Prostate gland (tissue), 2 donors: ENCODE results near the gene SMG6. TPM values are rescaled to one million over a fixed set of nuclear protein-coding genes. Genes with fewer than 3 reads are reported as not detected.

Experiments
- DNase-seq: peaks from one replicate; pipeline ENCODE4 v3.0.0-alpha.2; 2019; ENCODE audit warnings: low spot score
- H3K27ac ChIP-seq, 2 donors: fragments of 200-600 bp; sonication (generic); 2 replicates each; pipeline ENCODE4 v1.5.1; 2017 to 2019
- H3K27me3 ChIP-seq: fragments of 200-600 bp; sonication (generic); replicated peaks from 2 replicates; pipeline ENCODE4 v1.5.1; 2019; ENCODE audit not compliant: insufficient read depth
- H3K36me3 ChIP-seq, 2 donors: fragments of 200-600 bp; sonication (generic); 1 replicate in 1 of 2; 2 replicates in 1 of 2; pipeline versions ENCODE4 v1.5.1 to v1.8.1; 2017 to 2019
- H3K4me1 ChIP-seq: fragments of 200-600 bp; sonication (generic); replicated peaks from 2 replicates; pipeline ENCODE4 v1.5.1; 2019
- H3K4me3 ChIP-seq, 2 donors: fragments of 200-600 bp; sonication (generic); 2 replicates each; pipeline ENCODE4 v1.5.1; 2017 to 2019
- H3K9me3 ChIP-seq: fragments of 200-600 bp; sonication (generic); 2 replicates; pipeline ENCODE4 v1.5.1; 2017
- CTCF ChIP-seq, 4 experiments: fragments of 200-600 bp in 2 of 4; fragments of 450-650 bp in 2 of 4; sonication (generic) in 2 of 4; IDR thresholded peaks; 1 replicate in 3 of 4; 2 replicates in 1 of 4; pipeline ENCODE4 v1.5.1; 2016 to 2019; ENCODE audit warnings: antibody characterized with exemption in 4 of 4, mild to moderate bottlenecking in 2 of 4, moderate library complexity in 2 of 4
- POLR2A ChIP-seq: fragments of 450-650 bp; IDR thresholded peaks from one replicate; pipeline ENCODE4 v1.6.1; 2016; ENCODE audit warnings: antibody characterized with exemption, mild to moderate bottlenecking
- POLR2AphosphoS5 ChIP-seq: sonication (generic); formaldehyde crosslinking; IDR thresholded peaks from one replicate; pipeline ENCODE4 v1.6.1; 2017; ENCODE audit warnings: antibody characterized with exemption
- WGBS: methylation state at CpG from one replicate; pipeline ENCODE4 v1.1.5; 2018; 5-methylcytosine and 5-hydroxymethylcytosine counted together
- intact Hi-C: fragments of 100-400 bp; cut with DNase I; formaldehyde crosslinking; loops from one replicate; pipeline ENCODE4 v1.14.2; 2022
- total RNA-seq, 2 donors: library from RNA; depleted of rRNA; stranded (reverse); fragments of >200 nt; gene quantifications; one replicate each; pipeline ENCODE4 v1.1.0, GENCODE V29; 2016

The SMG6 gene
- total RNA-seq, 2 donors from 2014 or later: 23.8 to 56.0 TPM

- no peak for DNase-seq
- TF ChIP-seq CTCF (IDR thresholded peaks at IDR 0.05) (peak in 1 of 4 experiments; percentile 4), POLR2A (no peak)
- intact Hi-C loops: no loop called here
- no peaks in the 10 kb centered on the region for H3K9me3 ChIP-seq
- H3K36me3 ChIP-seq: peaks cover 4 to 7% of the 10 kb centered on the region in 2 donors
- H3K27ac ChIP-seq: peak overlapping the region; percentile 69
- no peaks in the 10 kb centered on the region for H3K27me3 ChIP-seq
- no peak overlapping the region for H3K4me3 ChIP-seq
- WGBS: 50% methylated on average over 7 of the region's 7 CpGs
- peaks cover 13% of the 10 kb centered on the region for H3K4me1 ChIP-seq
Measured at GRCh38 chr17:2083613-2084035, 220.0 kb downstream of the SMG6 start.

GRCh38 chr17:2082003-2082781 lies 221.4 kb downstream of the SMG6 start:
- Histone ChIP-seq H3K36me3 (peaks cover 6 to 7% of the 10 kb centered on the region in 2 donors), H3K4me3 (no peak overlapping the region), H3K27me3 (no peaks in the 10 kb centered on the region), H3K4me1 (peaks cover 12% of the 10 kb centered on the region), H3K27ac (peak overlapping the region; percentile 37 to 69), H3K9me3 (no peaks in the 10 kb centered on the region)
- DNase-seq: no peak
- intact Hi-C loops: no loop called here
- WGBS: 72% methylated on average over 9 of the region's 9 CpGs
- no peak for TF ChIP-seq POLR2AphosphoS5
- TF ChIP-seq POLR2A: no peak
- no peak for TF ChIP-seq CTCF (IDR thresholded peaks at IDR 0.05)

- no peak for DNase-seq
- no peaks in the 10 kb centered on the region for H3K27me3 ChIP-seq
- peaks cover 6 to 7% of the 10 kb centered on the region in 2 donors for H3K36me3 ChIP-seq
- TF ChIP-seq POLR2A: no peak
- no peak for TF ChIP-seq POLR2AphosphoS5
- no peak for TF ChIP-seq CTCF (IDR thresholded peaks at IDR 0.05)
- H3K4me3 ChIP-seq: no peak overlapping the region
- H3K4me1 ChIP-seq: peaks cover 8% of the 10 kb centered on the region
- intact Hi-C loops: no loop called here
- H3K9me3 ChIP-seq: no peaks in the 10 kb centered on the region
- H3K27ac ChIP-seq: peak overlapping the region; percentile 37 to 69
- WGBS: 88% methylated on average over 9 of the region's 9 CpGs
Measured at GRCh38 chr17:2081564-2081963, 222.0 kb downstream of the SMG6 start.

- WGBS: 75% methylated on average over 8 of the region's 8 CpGs
- H3K27ac ChIP-seq: peak overlapping the region; percentile 12 to 42
- H3K36me3 ChIP-seq: peaks cover 6 to 7% of the 10 kb centered on the region in 2 donors
Measured at GRCh38 chr17:2077040-2077439, 226.5 kb downstream of the SMG6 start.

More at GRCh38 chr17:2077040-2077439, 226.5 kb downstream of the SMG6 start:
- H3K27me3 ChIP-seq: no peaks in the 10 kb centered on the region
- no peaks in the 10 kb centered on the region for H3K9me3 ChIP-seq
- intact Hi-C loops: no loop called here
- no peak for DNase-seq
- TF ChIP-seq CTCF (IDR thresholded peaks at IDR 0.05) (no peak), POLR2A (no peak), POLR2AphosphoS5 (no peak)
- H3K4me3 ChIP-seq: no peak overlapping the region
- H3K4me1 ChIP-seq: no peaks in the 10 kb centered on the region
